Sigmoid colon (tissue), 7 donors: ENCODE measurements around the gene LILRA5. TPM values are rescaled to one million over a fixed set of nuclear protein-coding genes. Genes with fewer than 3 reads are reported as not detected.

ENCODE experiments used
- DNase-seq: peaks from one replicate; pipeline ENCODE4 v3.0.0-alpha.2; 2019
- H3K27ac ChIP-seq, 4 donors: fragments of 200-600 bp; sonication (generic); one replicate each; pipeline ENCODE4 v1.5.1; 2016 to 2019; ENCODE audit warnings: mild to moderate bottlenecking in 1 of 4
- H3K27me3 ChIP-seq, 3 donors: fragments of 200-600 bp; sonication (generic); one replicate each; pipeline ENCODE4 v1.5.1; 2019; ENCODE audit warnings: mild to moderate bottlenecking in 1 of 3
- H3K36me3 ChIP-seq, 4 donors: fragments of 200-600 bp; sonication (generic); one replicate each; pipeline ENCODE4 v1.5.1; 2016 to 2019
- H3K4me1 ChIP-seq, 4 donors: fragments of 200-600 bp; sonication (generic); one replicate each; pipeline ENCODE4 v1.5.1; 2017 to 2019
- H3K4me3 ChIP-seq, 4 donors: fragments of 200-600 bp; sonication (generic); one replicate each; pipeline ENCODE4 v1.5.1; 2017 to 2019; ENCODE audit warnings: mild to moderate bottlenecking in 2 of 4, moderate library complexity in 1 of 4
- H3K9me3 ChIP-seq, 4 donors: fragments of 200-600 bp in 3 of 4; sonication (generic) in 3 of 4; one replicate each; pipeline versions ENCODE4 v1.5.1 to v1.6.1; 2013 to 2019
- CTCF ChIP-seq, 4 experiments: fragments of 450-650 bp in 3 of 4; fragments of 200-600 bp in 1 of 4; IDR thresholded peaks; one replicate each; pipeline ENCODE4 v1.5.1; 2016 to 2019; ENCODE audit warnings: antibody characterized with exemption in 4 of 4, mild to moderate bottlenecking in 3 of 4, moderate library complexity in 2 of 4
- EP300 ChIP-seq, 4 donors: sonication (generic); formaldehyde crosslinking; IDR thresholded peaks; one replicate each; pipeline ENCODE4 v1.6.1; 2017; ENCODE audit warnings: antibody characterized with exemption in 4 of 4
- POLR2A ChIP-seq, 2 donors: fragments of 450-650 bp; IDR thresholded peaks; one replicate each; pipeline ENCODE4 v1.6.1; 2016; ENCODE audit warnings: antibody characterized with exemption in 2 of 2, mild to moderate bottlenecking in 2 of 2, moderate library complexity in 2 of 2
- POLR2AphosphoS5 ChIP-seq, 4 donors: sonication (generic); formaldehyde crosslinking; IDR thresholded peaks; one replicate each; pipeline ENCODE4 v1.6.1; 2017; ENCODE audit warnings: antibody characterized with exemption in 4 of 4
- WGBS, 2 donors: extraction: QIAGEN DNeasy Blood & Tissue Kit; methylation state at CpG; one replicate each; pipeline ENCODE4 v1.1.7; 2013; 5-methylcytosine and 5-hydroxymethylcytosine counted together
- intact Hi-C: fragments of 100-400 bp; cut with DNase I; formaldehyde crosslinking; loops from one replicate; pipeline ENCODE4 v1.15.1; 2023
- polyA plus RNA-seq, 3 donors: library from polyadenylated mRNA; stranded (reverse); fragments of 200-250 nt; gene quantifications; one replicate each; pipeline ENCODE4 v1.2.3, GENCODE V29; 2013
- total RNA-seq, 4 donors: library from RNA; depleted of rRNA; stranded (reverse); fragments of >200 nt; gene quantifications; one replicate each; pipeline ENCODE4 v1.1.0, GENCODE V29; 2016
- donor health status: healthy with polysubstance abuse.
- donor health status: Bipolar disorder and iron deficiency.
- donor health status: healthy.

LILRA5 gene
- total and polyA plus RNA-seq, 7 donors, result 2.0 to 14.6 (median 5.6) TPM; not detected in 1

GRCh38 chr19:54355675-54356074 lies 42.7 kb upstream of the LILRA5 start:
- Histone ChIP-seq H3K27ac (no peak overlapping the region), H3K4me3 (no peak overlapping the region), H3K9me3 (no peaks in the 10 kb centered on the region), H3K27me3 (no peaks in the 10 kb centered on the region), H3K36me3 (no peaks in the 10 kb centered on the region), H3K4me1 (no peaks in the 10 kb centered on the region)
- intact Hi-C loops, result no loop called here
- no peak for TF ChIP-seq EP300 (IDR thresholded peaks at IDR 0.05)
- no peak for TF ChIP-seq CTCF (IDR thresholded peaks at IDR 0.05)
- no peak for TF ChIP-seq POLR2AphosphoS5 (IDR thresholded peaks at IDR 0.05)
- no peak for TF ChIP-seq POLR2A (IDR thresholded peaks at IDR 0.05)
- no peak for DNase-seq
- WGBS, 2 donors, result 82 to 84% methylated on average over 14 of the region's 14 CpGs

GRCh38 chr19:54354761-54355160 lies 41.8 kb upstream of the LILRA5 start:
- Histone ChIP-seq H3K27me3 (no peaks in the 10 kb centered on the region), H3K27ac (no peak overlapping the region), H3K36me3 (no peaks in the 10 kb centered on the region), H3K4me1 (no peaks in the 10 kb centered on the region), H3K4me3 (no peak overlapping the region), H3K9me3 (no peaks in the 10 kb centered on the region)
- 47 to 65% methylated on average over 3 of the region's 3 CpGs for WGBS, 2 donors
- DNase-seq, result no peak
- TF ChIP-seq POLR2AphosphoS5 (IDR thresholded peaks at IDR 0.05) (no peak), EP300 (IDR thresholded peaks at IDR 0.05) (no peak), POLR2A (IDR thresholded peaks at IDR 0.05) (no peak), CTCF (IDR thresholded peaks at IDR 0.05) (no peak)
- intact Hi-C loops, result no loop called here

GRCh38 chr19:54352546-54352945 lies 39.6 kb upstream of the LILRA5 start:
- WGBS, 2 donors, result 55 to 67% methylated on average over 3 of the region's 3 CpGs
- Histone ChIP-seq H3K4me1 (no peaks in the 10 kb centered on the region), H3K27me3 (peaks cover 0 to 4% (median 0%) of the 10 kb centered on the region in 3 donors), H3K9me3 (no peaks in the 10 kb centered on the region), H3K4me3 (no peak overlapping the region), H3K27ac (no peak overlapping the region), H3K36me3 (no peaks in the 10 kb centered on the region)
- intact Hi-C loops, result no loop called here
- DNase-seq, result no peak
- TF ChIP-seq EP300 (IDR thresholded peaks at IDR 0.05), result no peak
- TF ChIP-seq CTCF (IDR thresholded peaks at IDR 0.05), result no peak
- no peak for TF ChIP-seq POLR2AphosphoS5 (IDR thresholded peaks at IDR 0.05)
- no peak for TF ChIP-seq POLR2A (IDR thresholded peaks at IDR 0.05)

- Histone ChIP-seq H3K27ac (no peak overlapping the region), H3K4me3 (no peak overlapping the region), H3K27me3 (peaks cover 0 to 5% (median 0%) of the 10 kb centered on the region in 3 donors), H3K36me3 (no peaks in the 10 kb centered on the region), H3K4me1 (no peaks in the 10 kb centered on the region), H3K9me3 (no peaks in the 10 kb centered on the region)
- DNase-seq, result no peak
- intact Hi-C loops, result no loop called here
- TF ChIP-seq POLR2AphosphoS5 (IDR thresholded peaks at IDR 0.05), result no peak
- TF ChIP-seq POLR2A (IDR thresholded peaks at IDR 0.05), result no peak
- TF ChIP-seq EP300 (IDR thresholded peaks at IDR 0.05), result no peak
- TF ChIP-seq CTCF (IDR thresholded peaks at IDR 0.05), result no peak
- 55 to 64% methylated on average over 7 of the region's 7 CpGs for WGBS, 2 donors
Observed at GRCh38 chr19:54352041-54352440, 39.1 kb upstream of the LILRA5 start.

GRCh38 chr19:54351474-54351873 lies 38.5 kb upstream of the LILRA5 start:
- Histone ChIP-seq H3K4me1 (no peaks in the 10 kb centered on the region), H3K27me3 (peaks cover 0 to 5% (median 0%) of the 10 kb centered on the region in 3 donors), H3K4me3 (no peak overlapping the region), H3K27ac (no peak overlapping the region), H3K9me3 (no peaks in the 10 kb centered on the region), H3K36me3 (no peaks in the 10 kb centered on the region)
- TF ChIP-seq EP300 (IDR thresholded peaks at IDR 0.05) (no peak), POLR2A (IDR thresholded peaks at IDR 0.05) (no peak), CTCF (IDR thresholded peaks at IDR 0.05) (no peak), POLR2AphosphoS5 (IDR thresholded peaks at IDR 0.05) (no peak)
- DNase-seq, result no peak
- intact Hi-C loops, result no loop called here
- 24 to 28% methylated on average over 2 of the region's 2 CpGs for WGBS, 2 donors
